ENCODE data around the gene EPB41L3.

GRCh38 chr18:5582849-5583681, 39.3 kb upstream of the EPB41L3 start:
- TF ChIP-seq CTCF (IDR thresholded peaks at IDR 0.05), result no peak
- no peak for TF ChIP-seq POLR2A (IDR thresholded peaks at IDR 0.05)
